GM21619 (cell line): ENCODE data around the gene NOP53.
"Not testable (repeated sequence)": the region's sequence is repeated elsewhere in the genome, so short reads cannot be mapped to it uniquely, and the experiment has no call there.

Source experiments
- ATAC-seq: cut with Tn5 transposase; IDR thresholded peaks from one replicate; pipeline ENCODE4 v1.9.1; 2021; ENCODE audit not compliant: unreplicated experiment

The NOP53 gene

GRCh38 chr19:47716270-47716937 is 28.9 kb upstream of the NOP53 start:
- ATAC-seq, result no peak

- ATAC-seq, result not testable (repeated sequence)
These were observed 26.8 kb upstream of the NOP53 start for GRCh38 chr19:47718415-47719046.

GRCh38 chr19:47719047-47719859 is 26.1 kb upstream of the NOP53 start:
- ATAC-seq, result no peak

GRCh38 chr19:47720669-47721422 is 24.5 kb upstream of the NOP53 start:
- ATAC-seq, result no peak

- no peak for ATAC-seq
These were observed 21.8 kb upstream of the NOP53 start for GRCh38 chr19:47723581-47723940.

GRCh38 chr19:47725759-47726401 is 19.5 kb upstream of the NOP53 start:
- no peak for ATAC-seq

- ATAC-seq, result no peak
These were observed 18.9 kb upstream of the NOP53 start for GRCh38 chr19:47726467-47726866.

GRCh38 chr19:47728295-47728694 is 17.1 kb upstream of the NOP53 start:
- ATAC-seq, result not testable (repeated sequence)

GRCh38 chr19:47729468-47729798 is 15.9 kb upstream of the NOP53 start:
- ATAC-seq, result no peak

GRCh38 chr19:47729799-47730520 is 15.4 kb upstream of the NOP53 start:
- no peak for ATAC-seq

GRCh38 chr19:47730521-47730889 is 14.8 kb upstream of the NOP53 start:
- no peak for ATAC-seq

- ATAC-seq, result no peak
These were observed 14.4 kb upstream of the NOP53 start for GRCh38 chr19:47730910-47731309.

- no peak for ATAC-seq
These were observed 10.2 kb upstream of the NOP53 start for GRCh38 chr19:47735131-47735530.

GRCh38 chr19:47740866-47741519 is 4.4 kb upstream of the NOP53 start:
- no peak for ATAC-seq

- no peak for ATAC-seq
These were observed 3.7 kb upstream of the NOP53 start for GRCh38 chr19:47741544-47742140.

GRCh38 chr19:47742634-47743033 is 2.7 kb upstream of the NOP53 start:
- ATAC-seq, result no peak

GRCh38 chr19:47746129-47746528 is 783 bp downstream of the NOP53 start:
- ATAC-seq, result not testable (repeated sequence)

- no peak for ATAC-seq
These were observed 4.0 kb downstream of the NOP53 start for GRCh38 chr19:47749326-47749725.

GRCh38 chr19:47750752-47751151 is 5.4 kb downstream of the NOP53 start:
- no peak for ATAC-seq
